ENCODE results near the gene ACSL3.

The ACSL3 gene

GRCh38 chr2:222930862-222931261 lies 70.0 kb downstream of the ACSL3 start:
- no peak for TF ChIP-seq CTCF (IDR thresholded peaks at IDR 0.05; ENCODE audit: low read depth, low read length, missing control alignments)
- H3K4me3 ChIP-seq (replicated peaks; ENCODE audit: low read depth, low read length) = no peak overlapping the region
- no peak for DNase-seq (ENCODE audit: extremely low read depth, low read depth)

- H3K4me3 ChIP-seq (replicated peaks; ENCODE audit: low read depth, low read length) = no peak overlapping the region
- no peak for TF ChIP-seq CTCF (IDR thresholded peaks at IDR 0.05; ENCODE audit: low read depth, low read length, missing control alignments)
Measured at GRCh38 chr2:222931659-222932058, 70.8 kb downstream of the ACSL3 start.

GRCh38 chr2:222933458-222933857 lies 72.6 kb downstream of the ACSL3 start:
- DNase-seq (ENCODE audit: extremely low read depth, low read depth) = no peak
- no peak for TF ChIP-seq CTCF (IDR thresholded peaks at IDR 0.05; ENCODE audit: low read depth, low read length, missing control alignments)
- no peak overlapping the region for H3K4me3 ChIP-seq (replicated peaks; ENCODE audit: low read depth, low read length)

More at GRCh38 chr2:222931659-222932058, 70.8 kb downstream of the ACSL3 start:
- DNase-seq (ENCODE audit: extremely low read depth, low read depth) = no peak

- no peak overlapping the region for H3K4me3 ChIP-seq (replicated peaks; ENCODE audit: low read depth, low read length)
- TF ChIP-seq CTCF (IDR thresholded peaks at IDR 0.05; ENCODE audit: low read depth, low read length, missing control alignments) = no peak
- no peak for DNase-seq (ENCODE audit: extremely low read depth, low read depth)
Measured at GRCh38 chr2:222935688-222936298, 75.0 kb downstream of the ACSL3 start.

GRCh38 chr2:222936705-222937104 lies 75.9 kb downstream of the ACSL3 start:
- no peak overlapping the region for H3K4me3 ChIP-seq (replicated peaks; ENCODE audit: low read depth, low read length)
- TF ChIP-seq CTCF (IDR thresholded peaks at IDR 0.05; ENCODE audit: low read depth, low read length, missing control alignments) = no peak
- no peak for DNase-seq (ENCODE audit: extremely low read depth, low read depth)

GRCh38 chr2:222938327-222938726 lies 77.5 kb downstream of the ACSL3 start:
- H3K4me3 ChIP-seq (replicated peaks; ENCODE audit: low read depth, low read length) = no peak overlapping the region
- TF ChIP-seq CTCF (IDR thresholded peaks at IDR 0.05; ENCODE audit: low read depth, low read length, missing control alignments) = no peak
- DNase-seq (ENCODE audit: extremely low read depth, low read depth) = no peak
